SK-N-SH (cell line): ENCODE data around the gene F2RL1.
"Not testable (repeated sequence)": the region's sequence is repeated elsewhere in the genome, so short reads cannot be mapped to it uniquely, and the experiment has no call there.

ENCODE experiments used
- GABPA ChIP-seq: IDR thresholded peaks from 2 replicates; pipeline ENCODE4 v1.4.0; 2012; ENCODE audit warnings: low read depth, mild to moderate bottlenecking
- PBX3 ChIP-seq: IDR thresholded peaks from 2 replicates; pipeline ENCODE4; 2012
- TF ChIP-seq, protein P1 (sequence below): fragments of 200-600 bp; sonication (generic); IDR thresholded peaks from 2 replicates; pipeline ENCODE4 v1.6.1; 2017; ENCODE audit warnings: antibody characterized with exemption, mild to moderate bottlenecking, moderate library complexity

GRCh38 chr5:76853741-76854140 is 34.9 kb downstream of the F2RL1 start:
- TF ChIP-seq, protein P1, sequence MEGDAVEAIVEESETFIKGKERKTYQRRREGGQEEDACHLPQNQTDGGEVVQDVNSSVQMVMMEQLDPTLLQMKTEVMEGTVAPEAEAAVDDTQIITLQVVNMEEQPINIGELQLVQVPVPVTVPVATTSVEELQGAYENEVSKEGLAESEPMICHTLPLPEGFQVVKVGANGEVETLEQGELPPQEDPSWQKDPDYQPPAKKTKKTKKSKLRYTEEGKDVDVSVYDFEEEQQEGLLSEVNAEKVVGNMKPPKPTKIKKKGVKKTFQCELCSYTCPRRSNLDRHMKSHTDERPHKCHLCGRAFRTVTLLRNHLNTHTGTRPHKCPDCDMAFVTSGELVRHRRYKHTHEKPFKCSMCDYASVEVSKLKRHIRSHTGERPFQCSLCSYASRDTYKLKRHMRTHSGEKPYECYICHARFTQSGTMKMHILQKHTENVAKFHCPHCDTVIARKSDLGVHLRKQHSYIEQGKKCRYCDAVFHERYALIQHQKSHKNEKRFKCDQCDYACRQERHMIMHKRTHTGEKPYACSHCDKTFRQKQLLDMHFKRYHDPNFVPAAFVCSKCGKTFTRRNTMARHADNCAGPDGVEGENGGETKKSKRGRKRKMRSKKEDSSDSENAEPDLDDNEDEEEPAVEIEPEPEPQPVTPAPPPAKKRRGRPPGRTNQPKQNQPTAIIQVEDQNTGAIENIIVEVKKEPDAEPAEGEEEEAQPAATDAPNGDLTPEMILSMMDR: not testable (repeated sequence)
- TF ChIP-seq GABPA, PBX3: not testable (repeated sequence)
